ENCODE measurements around the gene GATA5.

GRCh38 chr20:62462976-62463592, 12.7 kb downstream of the GATA5 start:
- TF ChIP-seq CTCF (IDR thresholded peaks at IDR 0.05) (no peak), POLR2A (IDR thresholded peaks at IDR 0.05) (no peak), EP300 (IDR thresholded peaks at IDR 0.05) (no peak)

Measured in ovary (tissue), 3 donors.